ENCODE measurements around the gene NFATC2. TPM values are rescaled to one million over a fixed set of nuclear protein-coding genes. Genes with fewer than 3 reads are reported as not detected.

NFATC2 gene
- total RNA-seq, 4 donors from 2014 or later, result 8.8 to 15.6 (median 13.0) TPM

- Histone ChIP-seq H3K27ac (replicated peaks in 1 of 4) (no peak overlapping the region), H3K36me3 (peaks cover 0 to 22% (median 3%) of the 10 kb centered on the region in 4 donors), H3K4me1 (no peaks in the 10 kb centered on the region), H3K27me3 (no peaks in the 10 kb centered on the region), H3K9me3 (no peaks in the 10 kb centered on the region), H3K4me3 (no peak overlapping the region)
- no peak for DNase-seq (ENCODE audit: extremely low spot score)
- 83% methylated on average over 2 of the region's 2 CpGs for WGBS
- TF ChIP-seq POLR2A (IDR thresholded peaks at IDR 0.05; ENCODE audit: low read depth) (no peak), CTCF (IDR thresholded peaks at IDR 0.05) (no peak), EP300 (IDR thresholded peaks at IDR 0.05) (no peak), POLR2AphosphoS5 (IDR thresholded peaks at IDR 0.05) (no peak)
- intact Hi-C loops (cut with DNase I), result no loop called here
Observed at GRCh38 chr20:51512645-51513044, 29.9 kb downstream of the NFATC2 start.

GRCh38 chr20:51511861-51512619, 30.5 kb downstream of the NFATC2 start:
- intact Hi-C loops (cut with DNase I), result no loop called here
- Histone ChIP-seq H3K4me1 (no peaks in the 10 kb centered on the region), H3K27ac (replicated peaks in 1 of 4) (no peak overlapping the region), H3K36me3 (peaks cover 0 to 22% (median 3%) of the 10 kb centered on the region in 4 donors), H3K4me3 (no peak overlapping the region), H3K27me3 (no peaks in the 10 kb centered on the region), H3K9me3 (no peaks in the 10 kb centered on the region)
- 93% methylated on average over 10 of the region's 10 CpGs for WGBS
- no peak for TF ChIP-seq POLR2AphosphoS5 (IDR thresholded peaks at IDR 0.05)
- no peak for TF ChIP-seq POLR2A (IDR thresholded peaks at IDR 0.05; ENCODE audit: low read depth)
- no peak for TF ChIP-seq EP300 (IDR thresholded peaks at IDR 0.05)
- TF ChIP-seq CTCF (IDR thresholded peaks at IDR 0.05), result no peak
- no peak for DNase-seq (ENCODE audit: extremely low spot score)

DNA sequence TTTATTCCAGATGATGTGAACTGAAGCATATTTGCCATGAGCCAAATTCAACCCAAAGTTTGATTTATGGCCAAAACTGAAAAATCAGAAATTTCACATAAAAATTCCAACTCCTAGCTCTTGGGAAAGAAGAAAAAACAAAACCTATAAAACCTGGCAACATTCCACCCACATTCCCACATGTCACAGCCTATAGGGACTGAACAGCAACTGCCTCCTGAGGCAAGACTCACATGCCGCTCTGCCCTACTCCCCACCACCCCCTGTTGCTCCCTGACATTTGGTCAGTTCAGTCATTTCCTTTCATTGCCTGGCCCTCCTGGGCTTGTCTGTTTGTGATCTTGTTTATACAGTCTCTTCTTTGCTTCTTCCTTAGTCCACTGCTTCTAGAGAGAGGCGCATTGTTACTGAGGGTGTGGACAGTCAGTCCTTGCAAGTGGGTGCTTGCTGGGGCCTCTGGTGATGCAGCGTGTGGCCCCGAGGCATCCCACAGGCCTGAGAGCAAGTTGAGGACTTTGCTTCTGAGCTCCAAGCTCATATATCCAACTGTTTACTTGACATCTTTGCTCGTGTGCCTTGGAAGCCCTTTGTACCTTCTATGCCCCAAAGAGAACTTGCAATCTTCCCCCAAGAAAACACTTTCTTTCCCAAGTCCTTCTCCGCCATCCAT, 31.4 kb downstream of the NFATC2 start:
- Histone ChIP-seq H3K4me3 (no peak overlapping the region), H3K27me3 (no peaks in the 10 kb centered on the region), H3K9me3 (no peaks in the 10 kb centered on the region), H3K36me3 (peaks cover 0 to 29% (median 7%) of the 10 kb centered on the region in 4 donors), H3K27ac (replicated peaks in 1 of 4) (no peak overlapping the region), H3K4me1 (no peaks in the 10 kb centered on the region)
- intact Hi-C loops (cut with DNase I), result no loop called here
- TF ChIP-seq POLR2AphosphoS5 (IDR thresholded peaks at IDR 0.05) (no peak), CTCF (IDR thresholded peaks at IDR 0.05) (no peak), EP300 (IDR thresholded peaks at IDR 0.05) (no peak), POLR2A (IDR thresholded peaks at IDR 0.05; ENCODE audit: low read depth) (no peak)
- DNase-seq (ENCODE audit: extremely low spot score), result no peak
- WGBS, result 92% methylated on average over 6 of the region's 6 CpGs

DNA sequence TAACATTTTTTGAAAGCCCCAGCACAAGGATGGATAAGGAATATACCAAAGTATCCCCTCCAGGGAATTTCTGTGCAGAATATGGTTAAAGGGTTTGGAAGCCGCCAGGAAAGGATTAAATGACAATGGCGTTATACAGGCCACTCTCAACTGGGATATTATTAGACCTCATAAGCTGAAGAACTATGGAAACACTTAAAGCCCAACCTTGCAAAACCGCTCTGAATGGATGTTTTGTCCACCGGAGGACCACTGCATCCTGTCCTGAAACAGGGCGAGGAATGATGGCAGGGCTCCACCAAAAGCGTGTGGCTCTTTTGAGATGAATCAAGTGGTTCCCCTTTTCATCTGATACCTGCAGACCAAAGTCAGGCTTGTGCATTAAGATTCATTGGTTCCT, 32.4 kb downstream of the NFATC2 start:
- no peak overlapping the region for H3K4me3 ChIP-seq
- H3K4me1 ChIP-seq, result no peaks in the 10 kb centered on the region
- H3K9me3 ChIP-seq, result no peaks in the 10 kb centered on the region
- 85% methylated on average over 6 of the region's 6 CpGs for WGBS
- peaks cover 0 to 27% (median 7%) of the 10 kb centered on the region in 4 donors for H3K36me3 ChIP-seq
- H3K27me3 ChIP-seq, result no peaks in the 10 kb centered on the region
- no peak overlapping the region for H3K27ac ChIP-seq (replicated peaks in 1 of 4)
- no peak for DNase-seq (ENCODE audit: extremely low spot score)
- intact Hi-C loops (cut with DNase I), result no loop called here
- TF ChIP-seq EP300 (IDR thresholded peaks at IDR 0.05) (no peak), POLR2A (IDR thresholded peaks at IDR 0.05; ENCODE audit: low read depth) (no peak), POLR2AphosphoS5 (IDR thresholded peaks at IDR 0.05) (no peak)

GRCh38 chr20:51509208-51509607, 33.3 kb downstream of the NFATC2 start:
- H3K4me3 ChIP-seq, result no peak overlapping the region
- no peak for DNase-seq (ENCODE audit: extremely low spot score)
- peaks cover 0 to 19% (median 4%) of the 10 kb centered on the region in 4 donors for H3K36me3 ChIP-seq
- intact Hi-C loops (cut with DNase I), result no loop called here
- H3K27ac ChIP-seq (replicated peaks in 1 of 4), result no peak overlapping the region
- no peaks in the 10 kb centered on the region for H3K4me1 ChIP-seq
- H3K9me3 ChIP-seq, result no peaks in the 10 kb centered on the region
- TF ChIP-seq POLR2A (IDR thresholded peaks at IDR 0.05; ENCODE audit: low read depth) (no peak), CTCF (IDR thresholded peaks at IDR 0.05) (no peak), POLR2AphosphoS5 (IDR thresholded peaks at IDR 0.05) (no peak), EP300 (IDR thresholded peaks at IDR 0.05) (no peak)
- no peaks in the 10 kb centered on the region for H3K27me3 ChIP-seq
- WGBS, result 100% methylated on average over 1 of the region's 1 CpG

Data from esophagus muscularis mucosa (tissue), 4 donors.